GM19035 (cell line): ENCODE results near the gene FIBCD1.
"Not testable (repeated sequence)": the region's sequence is repeated elsewhere in the genome, so short reads cannot be mapped to it uniquely, and the experiment has no call there.

Experiments
- ATAC-seq: cut with Tn5 transposase; IDR thresholded peaks from one replicate; pipeline ENCODE4 v1.9.1; 2021; ENCODE audit not compliant: unreplicated experiment

FIBCD1 gene

DNA sequence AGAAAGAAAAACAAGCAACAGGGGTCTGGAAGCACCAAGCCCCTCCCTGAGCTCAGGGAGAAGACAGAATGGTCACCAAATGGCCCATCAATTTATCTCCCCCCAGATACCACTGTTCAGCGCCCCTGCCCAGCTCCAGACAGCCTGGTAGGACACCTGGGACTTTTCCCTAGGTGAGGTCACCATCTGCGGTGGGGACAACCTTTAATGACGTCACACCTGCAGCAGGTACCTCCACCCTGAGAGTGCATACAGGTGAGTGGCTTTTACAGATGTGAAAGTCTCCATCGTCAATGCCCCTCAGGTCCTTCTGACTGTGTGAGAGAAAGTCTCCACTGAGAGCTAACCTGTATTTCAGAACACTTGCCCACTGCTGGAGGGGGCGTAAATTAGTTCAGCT lies 35.6 kb upstream of the FIBCD1 start:
- no peak for ATAC-seq

DNA sequence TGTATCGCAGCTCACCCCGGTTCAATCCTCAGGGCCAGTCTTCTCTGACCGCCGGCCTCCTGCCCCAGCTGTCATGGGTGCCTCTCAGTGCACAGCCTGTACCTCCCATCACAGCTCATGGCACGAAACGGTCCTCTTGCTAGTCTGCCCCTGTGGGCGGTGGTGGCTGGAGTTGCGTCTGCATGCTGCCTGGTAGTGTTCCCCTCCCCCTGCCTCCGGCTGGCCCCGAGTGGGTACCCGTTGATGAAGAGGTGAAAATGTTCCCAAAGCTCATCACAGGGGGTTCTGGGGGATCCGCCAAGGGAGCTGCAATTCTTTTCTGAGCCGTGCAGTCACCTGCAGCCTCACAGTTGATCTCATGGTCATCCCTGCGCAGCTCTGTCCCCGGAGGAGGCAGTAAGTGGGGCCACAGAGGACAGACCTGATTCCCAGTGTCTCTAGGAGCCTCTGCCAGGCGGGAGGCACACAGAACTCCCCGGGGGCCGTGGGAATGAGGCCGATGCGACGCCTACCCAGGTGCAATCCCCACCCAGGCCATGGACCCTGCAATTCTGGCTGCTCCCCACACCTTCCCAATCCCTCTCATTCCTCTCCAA lies 34.7 kb upstream of the FIBCD1 start:
- ATAC-seq, result no peak

DNA sequence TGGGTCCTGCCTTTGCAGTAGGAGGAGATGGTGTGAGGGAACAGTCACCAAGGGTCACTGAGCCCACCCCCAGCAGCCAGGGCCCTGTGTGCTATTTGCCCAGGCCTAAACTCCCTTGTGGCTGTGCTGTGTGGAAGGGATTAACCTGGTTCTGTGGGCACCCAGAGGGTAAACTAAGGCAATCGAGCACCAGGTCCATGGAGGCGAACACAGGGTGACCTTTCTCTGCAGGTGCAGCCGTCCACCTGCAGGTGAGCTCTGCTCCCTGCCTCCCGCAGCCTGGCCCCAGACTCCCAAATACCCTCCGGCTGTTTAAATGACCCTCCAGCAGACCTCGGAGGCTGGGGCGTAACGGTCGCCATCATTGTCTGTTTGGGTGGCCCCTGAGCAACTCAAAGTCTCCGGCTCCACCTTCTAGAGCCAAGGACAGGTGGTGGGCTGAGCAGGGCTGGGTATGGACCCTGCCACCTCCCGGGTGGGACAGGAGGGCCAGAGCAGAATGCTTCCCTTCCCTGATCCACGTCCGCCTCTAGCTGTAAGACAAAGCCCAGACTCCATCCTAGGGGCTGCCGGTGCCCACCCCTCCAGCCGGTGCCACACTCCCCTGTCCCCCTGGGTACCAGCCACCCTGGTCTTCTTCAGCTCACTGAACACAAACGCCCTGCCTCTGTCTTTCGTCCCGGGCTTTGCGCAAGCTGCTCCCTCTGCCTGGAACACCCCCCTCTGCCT lies 34.1 kb upstream of the FIBCD1 start:
- ATAC-seq, result no peak

DNA sequence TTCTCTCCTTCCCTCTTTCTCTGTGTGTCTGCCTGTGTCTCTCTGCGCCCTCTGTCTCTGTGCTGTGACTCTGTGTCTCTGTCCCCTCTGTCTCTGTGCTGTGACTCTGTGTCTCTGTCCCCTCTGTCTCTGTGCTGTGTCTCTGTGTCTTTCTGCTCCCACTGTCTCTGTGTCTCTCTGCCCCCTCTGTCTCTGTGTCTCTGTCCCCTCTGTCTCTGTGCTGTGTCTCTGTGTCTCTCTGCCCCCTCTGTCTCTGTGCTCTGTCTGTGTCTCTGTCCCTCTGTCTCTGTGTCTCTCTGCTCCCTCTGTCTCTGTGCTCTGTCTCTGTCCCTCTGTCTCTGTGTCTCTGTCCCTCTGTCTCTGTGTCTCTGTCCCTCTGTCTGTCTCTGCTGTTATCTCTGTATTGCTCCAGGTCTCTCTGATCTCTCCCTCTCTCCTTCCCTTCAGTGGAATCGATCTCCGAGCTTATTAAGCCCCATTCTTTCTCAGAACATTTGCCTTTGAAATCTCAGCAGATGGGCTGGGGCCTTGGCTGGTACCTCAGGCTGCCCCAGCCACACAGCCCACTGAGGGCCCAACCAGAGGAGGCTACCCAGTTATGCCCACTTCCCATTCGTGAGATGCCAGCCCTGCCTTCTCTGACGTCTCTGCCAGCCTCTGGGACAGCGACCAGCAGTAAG lies 33.4 kb upstream of the FIBCD1 start:
- ATAC-seq, result no peak

DNA sequence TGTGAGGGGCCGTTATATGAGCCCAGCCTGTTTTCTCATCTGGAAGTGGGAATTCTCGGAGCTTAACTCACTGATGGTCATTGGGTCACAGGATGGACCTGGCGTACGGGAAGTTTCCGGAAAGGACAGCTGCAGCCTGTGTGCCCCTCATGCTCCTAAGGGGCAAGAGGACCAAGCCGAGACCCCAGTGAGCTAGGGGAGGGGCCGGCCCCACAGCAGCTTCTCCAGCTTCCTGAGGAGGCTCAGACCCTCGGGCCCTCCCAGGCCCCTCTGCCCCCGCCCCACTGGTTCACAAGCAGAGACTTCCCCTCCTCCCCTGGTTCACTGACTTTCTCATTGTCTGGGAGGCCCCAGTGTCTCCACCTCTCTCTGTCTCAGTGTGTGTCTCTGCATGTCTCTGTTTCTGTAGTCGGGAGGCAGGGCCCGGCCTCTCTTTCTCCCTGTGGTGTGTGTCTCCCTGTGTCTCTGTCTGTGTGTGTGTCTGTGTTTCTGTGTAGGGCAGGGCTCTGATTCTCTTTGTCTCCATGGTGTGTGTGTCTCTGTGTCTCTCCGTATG lies 32.3 kb upstream of the FIBCD1 start:
- ATAC-seq, result no peak

DNA sequence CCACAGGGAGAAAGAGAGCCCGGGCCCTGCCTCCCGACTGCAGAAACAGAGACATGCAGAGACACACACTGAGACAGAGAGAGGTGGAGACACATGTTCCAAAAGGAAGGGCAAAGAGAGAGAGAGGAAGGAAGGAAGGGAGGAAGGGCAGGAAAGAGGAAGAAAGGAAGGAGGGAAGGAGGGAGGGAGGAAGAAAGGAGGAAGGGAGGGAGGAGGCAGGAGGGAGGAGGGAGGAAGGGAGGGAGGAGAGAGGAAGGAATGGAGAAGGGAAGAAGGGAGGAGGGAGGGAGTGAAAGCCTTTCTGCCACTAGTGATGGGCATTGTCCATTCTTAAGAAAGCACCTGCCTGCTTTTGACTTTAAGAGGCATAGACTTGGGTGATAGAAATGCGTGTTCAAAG lies 31.8 kb upstream of the FIBCD1 start:
- ATAC-seq, result no peak

DNA sequence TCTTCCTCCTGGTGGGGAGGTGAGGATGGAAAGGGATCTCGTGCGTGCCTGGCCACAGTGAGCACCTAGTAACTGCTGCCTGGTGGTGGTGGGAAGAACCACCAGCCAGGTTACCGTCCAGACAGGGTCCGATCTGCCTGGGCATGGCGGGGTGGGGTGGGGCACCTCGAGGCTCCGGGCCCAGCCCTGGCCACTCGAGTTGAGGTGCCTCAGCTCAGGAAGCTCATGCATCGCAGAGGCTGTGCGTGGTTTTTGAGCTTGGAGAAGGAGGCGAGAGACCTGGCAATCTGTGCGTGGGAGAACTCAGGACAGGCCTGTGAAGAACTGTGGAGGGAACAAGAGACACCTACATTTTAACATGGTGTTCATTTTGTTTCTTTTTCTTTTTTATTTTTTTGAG lies 31.0 kb upstream of the FIBCD1 start:
- no peak for ATAC-seq

DNA sequence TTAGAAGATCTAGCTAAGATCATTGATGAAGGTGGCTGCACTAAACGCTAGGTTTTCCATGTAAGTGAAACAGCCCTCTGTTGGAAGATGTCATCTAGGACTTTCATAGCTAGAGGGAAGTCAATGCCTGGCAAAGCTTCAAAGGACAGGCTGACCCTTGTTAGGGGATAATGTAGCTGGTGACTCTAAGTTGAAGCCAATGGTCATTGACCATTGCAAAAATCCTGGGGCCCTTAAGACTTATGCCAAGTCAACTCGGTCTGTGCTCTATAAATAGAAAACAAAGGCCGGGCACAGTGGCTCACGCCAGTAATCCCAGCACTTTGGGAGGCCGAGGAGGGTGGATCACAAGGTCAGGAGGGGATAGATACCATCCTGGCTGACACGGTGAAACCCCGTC lies 26.6 kb upstream of the FIBCD1 start:
- no peak for ATAC-seq

DNA sequence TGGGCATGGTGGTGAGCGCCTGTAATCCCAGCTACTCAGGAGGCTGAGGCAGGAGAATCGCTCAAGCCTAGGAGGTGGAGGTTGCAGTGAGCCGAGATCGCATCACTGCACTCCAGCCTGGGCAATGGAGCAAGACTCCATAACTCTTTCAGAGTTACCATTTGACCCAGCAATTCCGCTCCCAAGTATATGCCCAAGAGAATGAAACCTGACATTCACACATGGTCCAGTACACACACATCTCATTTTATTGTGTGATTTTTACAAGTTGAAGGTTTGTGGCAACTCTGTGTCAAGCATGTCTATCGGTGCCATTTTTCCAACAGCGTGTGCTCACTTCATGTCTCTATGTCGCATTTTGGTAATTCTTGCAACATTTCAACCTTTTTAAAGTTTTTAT lies 24.9 kb upstream of the FIBCD1 start:
- no peak for ATAC-seq

DNA sequence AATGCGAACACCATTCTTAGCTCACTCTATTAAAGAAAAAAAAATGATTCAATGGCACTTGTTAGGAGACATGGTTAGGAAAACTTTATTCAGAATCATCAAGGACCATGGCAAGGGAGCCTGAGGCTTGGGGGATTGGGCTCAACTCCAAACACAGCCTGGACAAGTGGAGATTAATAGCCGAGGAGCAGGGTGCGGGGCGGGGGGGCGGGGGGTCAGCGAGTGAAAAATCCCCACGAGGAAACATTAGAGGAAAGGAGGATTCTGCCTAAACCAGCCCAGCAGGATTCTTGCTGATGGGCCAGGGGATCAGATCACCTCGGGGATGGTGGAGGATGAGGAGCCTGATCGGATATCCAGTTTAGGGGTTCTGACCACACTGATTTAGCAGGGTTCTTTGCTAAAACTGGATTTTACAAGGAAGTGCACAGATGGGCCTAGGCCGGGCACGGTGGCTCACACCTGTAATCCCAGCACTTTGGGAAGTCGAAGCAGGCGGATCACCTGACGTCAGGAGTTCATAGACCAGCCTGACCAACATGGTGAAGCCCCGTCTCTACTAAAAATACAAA lies 24.4 kb upstream of the FIBCD1 start:
- no peak for ATAC-seq

DNA sequence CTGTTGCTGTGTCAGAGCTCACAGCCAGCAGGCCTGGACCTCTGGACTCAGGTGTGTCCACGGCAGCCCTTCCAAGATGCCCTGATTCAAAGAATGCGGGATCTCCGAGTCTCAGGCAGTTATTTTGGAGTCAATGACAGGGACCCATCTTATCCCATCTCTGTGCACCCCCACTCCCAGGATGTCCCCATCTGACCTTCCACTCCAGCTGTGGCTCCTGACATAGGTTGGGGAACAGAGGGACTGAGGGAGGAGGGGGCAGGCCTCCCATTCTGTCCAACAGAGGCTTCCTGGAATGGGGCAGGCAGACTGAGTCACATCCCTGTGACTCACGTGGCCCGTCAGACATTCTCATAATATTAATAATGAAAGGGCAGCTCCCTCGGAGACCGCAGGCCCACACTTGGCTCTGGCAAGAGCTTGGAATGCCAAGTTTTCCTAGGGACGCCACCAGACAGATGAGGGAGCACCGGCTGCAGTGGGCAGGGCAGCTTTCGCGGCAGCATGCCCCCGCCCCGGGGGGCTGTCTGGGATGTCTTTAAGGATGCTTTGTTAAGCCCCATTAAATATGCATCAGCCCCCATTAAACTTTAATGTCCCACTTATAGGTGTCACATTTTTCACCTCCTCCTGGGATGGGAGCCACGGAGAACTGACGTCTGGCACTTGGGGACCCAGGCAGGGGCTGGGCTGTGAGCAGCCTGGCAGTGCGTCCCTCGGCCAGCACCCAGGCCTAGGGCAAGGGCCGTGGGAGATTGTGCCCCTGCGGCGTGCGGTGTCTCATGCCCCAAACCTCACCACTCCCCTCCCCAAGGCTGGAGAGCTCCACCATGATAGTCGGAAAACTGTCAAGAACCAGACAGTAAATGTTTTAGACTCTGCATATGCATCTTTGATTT lies 23.6 kb upstream of the FIBCD1 start:
- no peak for ATAC-seq

DNA sequence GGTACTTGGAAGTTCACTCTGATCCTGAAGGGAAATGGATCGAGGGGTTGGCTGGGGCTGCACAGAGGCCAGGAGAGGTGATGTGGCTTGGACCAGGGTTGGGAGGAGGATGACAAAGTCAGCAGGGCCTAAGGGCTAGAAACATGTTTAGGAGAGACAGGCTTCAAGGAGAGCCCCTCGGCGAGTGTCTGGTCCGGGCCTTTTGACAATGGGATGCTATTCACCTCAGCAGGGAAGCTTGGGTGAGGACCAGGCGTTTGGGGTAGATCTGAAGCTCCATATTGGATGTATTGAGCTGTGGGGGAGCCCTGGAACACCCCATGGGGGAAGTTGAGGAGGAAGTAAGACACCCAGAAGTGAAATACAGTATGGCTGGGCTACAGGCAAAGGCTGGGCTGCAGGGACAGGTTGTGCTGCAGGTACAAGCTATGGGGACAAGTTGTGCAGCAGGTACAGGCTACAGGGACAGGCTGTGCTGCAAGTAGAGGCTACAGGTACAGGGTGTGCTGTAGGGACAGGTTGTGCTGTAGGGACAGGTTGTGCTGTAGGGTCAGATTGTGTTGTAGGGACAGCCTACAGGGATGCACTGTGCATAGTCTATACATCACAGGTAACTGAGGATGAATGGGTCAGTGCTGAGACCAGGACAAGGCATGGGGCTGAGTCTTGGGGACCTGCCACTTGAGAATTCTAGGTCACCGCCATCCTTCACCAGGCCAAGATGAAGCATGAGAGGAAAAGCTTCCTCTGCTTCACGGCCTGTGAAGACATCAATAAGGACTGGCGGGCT lies 22.7 kb upstream of the FIBCD1 start:
- no peak for ATAC-seq

DNA sequence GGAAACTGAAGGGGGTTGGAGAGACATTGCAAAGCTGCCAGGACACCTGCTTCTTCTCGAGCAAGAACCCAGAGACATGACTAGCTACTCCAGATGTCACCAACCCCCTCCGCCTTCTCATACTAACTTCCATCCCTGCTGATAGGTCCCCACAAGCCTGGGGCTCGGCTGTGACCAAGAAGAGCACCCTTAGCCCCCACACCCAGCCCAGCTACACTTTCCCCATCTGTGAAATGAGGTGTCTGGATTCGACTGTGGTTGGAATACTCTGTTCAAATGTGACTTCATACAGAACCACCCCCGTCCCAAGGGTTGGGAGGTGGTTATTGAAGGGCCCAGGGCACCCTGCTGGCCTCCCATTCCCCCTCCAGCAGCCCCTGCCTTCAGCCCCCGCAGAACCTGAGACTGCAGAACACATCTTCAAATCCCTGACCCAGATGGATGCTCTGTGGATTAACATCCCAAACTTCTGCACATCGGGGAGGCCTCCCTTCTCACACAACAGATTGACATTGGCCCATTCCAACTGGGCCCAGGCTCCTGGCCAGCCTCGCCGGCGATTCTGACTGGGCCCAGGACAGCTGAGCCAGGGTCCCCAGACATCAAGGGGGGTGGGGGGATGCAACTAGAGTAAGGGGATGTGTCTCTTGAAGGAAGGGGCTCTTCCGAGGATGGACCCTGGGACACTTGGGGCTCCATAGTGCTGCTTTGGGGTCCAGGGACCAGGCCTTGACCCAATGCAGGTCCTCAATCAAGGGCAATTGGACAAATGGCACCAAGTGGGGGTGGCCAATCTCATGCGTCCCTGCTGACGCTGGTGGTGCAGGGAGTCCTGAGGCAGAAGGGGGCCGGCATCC lies 21.7 kb upstream of the FIBCD1 start:
- no peak for ATAC-seq

DNA sequence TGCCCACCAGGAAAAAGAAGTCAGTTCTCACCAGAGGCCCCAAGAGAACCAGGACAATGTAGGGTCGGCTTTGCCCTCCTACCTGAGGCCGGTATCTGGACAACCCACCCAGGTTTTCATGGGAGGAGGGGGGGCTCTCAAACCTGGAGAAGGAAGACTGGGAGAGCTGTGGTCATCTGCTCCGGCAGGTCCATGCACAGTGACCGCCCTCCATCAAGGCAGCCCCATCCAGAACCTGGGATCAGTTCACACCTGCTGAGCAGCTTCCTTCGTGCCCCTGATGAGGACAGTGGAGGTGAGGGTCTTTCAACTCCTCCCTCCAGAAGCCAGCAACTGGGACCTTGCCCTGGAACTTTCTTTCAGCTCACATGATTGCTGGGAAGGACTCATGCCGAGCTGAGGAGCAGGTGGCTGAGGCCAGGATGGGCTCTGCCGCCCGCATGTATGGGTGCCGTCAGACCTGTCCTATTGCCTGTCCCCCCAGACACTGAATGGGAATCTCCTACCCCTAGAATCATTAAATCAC lies 20.8 kb upstream of the FIBCD1 start:
- ATAC-seq, result no peak

DNA sequence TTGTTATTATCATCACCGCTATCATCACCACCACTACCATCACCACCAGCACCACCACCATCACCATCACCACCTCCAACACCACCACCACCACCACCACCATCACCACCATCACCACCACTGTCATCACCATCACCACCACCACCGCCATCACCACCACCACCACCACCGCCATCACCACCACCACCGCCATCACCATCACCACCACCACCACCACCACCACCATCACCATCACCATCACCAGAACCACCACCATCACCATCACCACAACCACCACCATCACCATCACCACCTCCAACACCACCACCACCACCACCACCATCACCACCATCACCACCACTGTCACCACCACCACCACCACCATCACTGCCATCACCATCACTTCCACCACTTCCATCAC lies 19.5 kb upstream of the FIBCD1 start:
- ATAC-seq, result not testable (repeated sequence)

DNA sequence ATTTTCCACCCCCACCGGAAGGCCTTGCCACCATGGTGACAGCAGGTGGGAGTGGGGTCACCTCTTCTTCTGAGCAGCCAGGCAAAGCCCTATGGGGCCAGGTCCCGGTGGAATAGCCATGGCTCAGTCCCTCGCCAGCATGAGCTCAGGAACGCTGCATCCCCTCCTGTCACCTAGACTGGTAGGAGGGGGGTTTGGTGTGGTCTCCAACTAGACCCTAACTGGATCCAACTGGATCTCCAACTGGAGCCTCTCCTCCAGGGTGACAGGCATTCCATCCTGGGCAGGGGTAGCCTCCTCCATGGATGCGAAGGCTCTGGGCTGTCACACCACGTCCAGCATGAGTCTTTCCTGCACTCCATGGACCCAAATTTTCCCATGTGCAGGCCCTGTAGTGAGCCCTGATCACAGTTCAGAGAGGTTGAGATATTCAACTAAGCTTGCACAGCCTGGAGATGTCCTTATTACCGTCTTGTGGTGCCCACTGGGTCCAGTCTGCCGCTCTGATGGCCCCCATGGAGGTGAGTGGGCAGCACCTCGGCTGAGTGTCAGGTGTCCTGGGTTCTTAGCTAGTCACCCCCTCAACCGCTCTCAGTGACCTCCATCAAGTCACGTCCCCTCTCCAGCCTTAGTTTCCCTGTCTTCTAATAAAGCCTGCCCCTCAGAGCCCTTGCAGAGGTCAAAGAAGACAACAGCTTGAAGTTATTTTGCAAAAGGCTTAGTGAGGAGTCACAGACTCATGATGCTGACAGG lies 18.6 kb upstream of the FIBCD1 start:
- no peak for ATAC-seq

DNA sequence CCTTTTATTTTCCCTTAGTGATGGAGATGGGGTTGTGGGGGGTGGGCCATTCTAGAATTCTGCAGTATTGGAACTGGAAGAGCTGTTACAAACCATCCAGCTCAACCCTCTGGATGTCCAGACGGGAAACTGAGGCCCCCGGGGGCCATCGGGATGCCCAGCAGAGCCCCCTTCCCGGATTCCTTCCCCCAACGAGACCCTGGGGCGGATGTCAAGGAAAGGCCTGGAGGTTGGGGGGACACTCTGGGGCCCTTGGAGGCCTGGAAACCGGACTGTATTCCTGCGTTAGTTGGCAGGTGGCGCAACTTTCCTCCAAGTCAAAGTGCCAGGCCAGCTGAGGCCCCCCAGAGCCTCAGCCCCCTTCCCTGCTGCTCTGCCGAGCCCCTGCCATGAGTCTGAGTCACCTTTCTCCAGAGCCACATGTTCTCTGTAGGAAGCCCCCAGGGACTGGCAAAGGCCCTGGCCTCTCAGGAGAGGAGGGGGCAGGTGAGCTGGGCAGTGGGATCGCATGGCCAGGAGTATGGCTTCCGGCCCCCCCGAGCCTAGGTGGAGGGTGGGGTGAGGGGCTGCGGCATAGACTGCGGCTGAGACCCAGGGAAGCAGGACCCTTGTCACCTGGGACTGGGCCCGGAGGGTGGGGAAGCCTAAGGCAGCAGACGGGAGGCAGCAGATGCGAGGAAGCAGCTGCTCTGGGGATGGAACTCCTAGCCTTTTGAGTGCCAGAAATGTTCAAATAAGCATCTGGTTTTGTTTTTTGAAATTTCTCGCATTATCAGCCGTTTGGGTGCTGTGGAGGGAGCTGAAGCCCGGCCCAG lies 17.8 kb upstream of the FIBCD1 start:
- no peak for ATAC-seq
